GM12874 (cell line): ENCODE results near the gene FGD1.

ENCODE experiments used
- CTCF ChIP-seq: IDR thresholded peaks from 2 replicates; pipeline ENCODE4 v1.5.1; 2011; ENCODE audit warnings: low read depth, mild to moderate bottlenecking, control low read depth, low read length, moderate library complexity; ENCODE audit not compliant: insufficient read depth

The FGD1 gene

GRCh38 chrX:54495814-54496516 lies at the start of gene FGD1:
Gene FGD1, minus strand, starts transcription at chrX:54496234. Its CDS starts 802 bp downstream, at chrX:54495432.
- no peak for TF ChIP-seq CTCF

GRCh38 chrX:54540289-54540688 lies 44.3 kb upstream of the FGD1 start:
- TF ChIP-seq CTCF = no peak

- no peak for TF ChIP-seq CTCF
Measured at GRCh38 chrX:54534271-54534670, 38.2 kb upstream of the FGD1 start.

- TF ChIP-seq CTCF = no peak
Measured at GRCh38 chrX:54530357-54530900, 34.4 kb upstream of the FGD1 start.

- no peak for TF ChIP-seq CTCF
Measured at GRCh38 chrX:54529552-54530356, 33.7 kb upstream of the FGD1 start, which contains the start of gene GNL3L. Gene GNL3L, plus strand, starts transcription at chrX:54530219. Its CDS starts 2,348 bp downstream, at chrX:54532567.

- no peak for TF ChIP-seq CTCF
Measured at GRCh38 chrX:54529151-54529550, 33.1 kb upstream of the FGD1 start.

- TF ChIP-seq CTCF = no peak
Measured at GRCh38 chrX:54509400-54509799, 13.4 kb upstream of the FGD1 start.
